GM19240 (cell line): ENCODE results near the gene PLEKHG5.

Experiments
- DNase-seq: peaks from one replicate; pipeline ENCODE4 v3.0.0; 2011; ENCODE audit warnings: low spot score; ENCODE audit not compliant: insufficient read length

Gene PLEKHG5, protein sequence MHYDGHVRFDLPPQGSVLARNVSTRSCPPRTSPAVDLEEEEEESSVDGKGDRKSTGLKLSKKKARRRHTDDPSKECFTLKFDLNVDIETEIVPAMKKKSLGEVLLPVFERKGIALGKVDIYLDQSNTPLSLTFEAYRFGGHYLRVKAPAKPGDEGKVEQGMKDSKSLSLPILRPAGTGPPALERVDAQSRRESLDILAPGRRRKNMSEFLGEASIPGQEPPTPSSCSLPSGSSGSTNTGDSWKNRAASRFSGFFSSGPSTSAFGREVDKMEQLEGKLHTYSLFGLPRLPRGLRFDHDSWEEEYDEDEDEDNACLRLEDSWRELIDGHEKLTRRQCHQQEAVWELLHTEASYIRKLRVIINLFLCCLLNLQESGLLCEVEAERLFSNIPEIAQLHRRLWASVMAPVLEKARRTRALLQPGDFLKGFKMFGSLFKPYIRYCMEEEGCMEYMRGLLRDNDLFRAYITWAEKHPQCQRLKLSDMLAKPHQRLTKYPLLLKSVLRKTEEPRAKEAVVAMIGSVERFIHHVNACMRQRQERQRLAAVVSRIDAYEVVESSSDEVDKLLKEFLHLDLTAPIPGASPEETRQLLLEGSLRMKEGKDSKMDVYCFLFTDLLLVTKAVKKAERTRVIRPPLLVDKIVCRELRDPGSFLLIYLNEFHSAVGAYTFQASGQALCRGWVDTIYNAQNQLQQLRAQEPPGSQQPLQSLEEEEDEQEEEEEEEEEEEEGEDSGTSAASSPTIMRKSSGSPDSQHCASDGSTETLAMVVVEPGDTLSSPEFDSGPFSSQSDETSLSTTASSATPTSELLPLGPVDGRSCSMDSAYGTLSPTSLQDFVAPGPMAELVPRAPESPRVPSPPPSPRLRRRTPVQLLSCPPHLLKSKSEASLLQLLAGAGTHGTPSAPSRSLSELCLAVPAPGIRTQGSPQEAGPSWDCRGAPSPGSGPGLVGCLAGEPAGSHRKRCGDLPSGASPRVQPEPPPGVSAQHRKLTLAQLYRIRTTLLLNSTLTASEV

DNA sequence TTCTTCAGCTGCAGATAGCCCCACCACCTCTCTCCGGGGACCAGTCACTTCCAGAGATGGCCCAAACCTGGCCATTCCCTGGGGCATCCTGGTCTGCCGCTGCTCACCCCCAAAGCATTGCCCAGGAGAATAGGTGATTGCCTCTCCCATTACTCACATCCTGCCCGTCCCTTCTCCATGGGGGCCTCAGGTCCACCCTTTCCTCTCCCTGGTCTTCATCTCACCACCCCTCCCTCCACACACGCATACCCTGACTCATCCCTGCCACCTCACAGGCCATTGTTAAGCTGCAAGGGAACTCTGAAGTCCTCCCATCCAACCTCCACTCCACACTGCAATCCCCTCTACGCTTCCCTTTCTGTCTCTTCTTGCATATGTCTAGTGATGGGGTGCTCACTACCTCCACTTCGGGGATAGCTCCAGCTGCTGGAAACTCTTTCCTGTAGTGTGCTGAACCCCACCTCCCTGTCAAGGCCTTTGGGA, at the start of gene PLEKHG5:
TSS of gene PLEKHG5 (minus strand) at position 188 of the 483 bp plus-strand sequence. CDS start 14,096 bp downstream, outside the sequence.
- no peak for DNase-seq

DNA sequence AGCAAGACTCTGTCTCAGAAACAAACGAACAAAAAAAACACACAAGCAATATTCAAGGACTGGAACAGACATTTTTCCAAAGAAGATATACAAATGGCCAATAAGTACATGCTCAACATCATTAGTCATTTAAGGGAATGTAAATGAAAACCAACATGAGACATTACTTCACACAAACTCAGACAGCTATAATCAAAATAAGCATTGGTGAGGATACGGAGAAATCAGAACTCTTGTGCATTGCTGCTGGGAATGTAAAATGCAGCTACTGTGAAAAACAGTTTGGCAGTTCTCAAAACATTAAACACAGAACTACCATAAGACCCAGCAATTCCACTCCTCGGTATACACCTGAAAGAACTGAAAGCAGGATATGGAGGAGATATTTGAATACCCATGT, 47.5 kb upstream of the PLEKHG5 start:
- DNase-seq = no peak

DNA sequence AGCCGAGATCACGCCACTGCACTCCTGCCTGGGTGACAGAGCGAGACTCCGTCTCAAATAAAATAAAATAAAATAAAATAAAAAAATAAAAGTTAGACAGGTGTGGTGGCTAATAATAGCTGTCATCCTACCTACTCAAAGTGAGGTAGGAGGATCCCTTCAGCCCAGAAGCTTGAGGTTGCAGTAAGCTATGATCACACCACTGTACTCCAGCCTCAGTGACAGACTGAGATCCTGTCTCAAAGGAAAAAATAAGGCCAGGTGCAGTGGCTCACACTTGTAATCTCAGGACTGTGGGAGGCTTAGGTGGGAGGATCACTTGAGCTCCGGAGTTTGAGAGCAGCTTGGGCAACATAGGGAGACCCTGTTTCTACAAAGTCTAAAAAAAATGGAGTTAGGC, 44.8 kb upstream of the PLEKHG5 start:
- no peak for DNase-seq

DNA sequence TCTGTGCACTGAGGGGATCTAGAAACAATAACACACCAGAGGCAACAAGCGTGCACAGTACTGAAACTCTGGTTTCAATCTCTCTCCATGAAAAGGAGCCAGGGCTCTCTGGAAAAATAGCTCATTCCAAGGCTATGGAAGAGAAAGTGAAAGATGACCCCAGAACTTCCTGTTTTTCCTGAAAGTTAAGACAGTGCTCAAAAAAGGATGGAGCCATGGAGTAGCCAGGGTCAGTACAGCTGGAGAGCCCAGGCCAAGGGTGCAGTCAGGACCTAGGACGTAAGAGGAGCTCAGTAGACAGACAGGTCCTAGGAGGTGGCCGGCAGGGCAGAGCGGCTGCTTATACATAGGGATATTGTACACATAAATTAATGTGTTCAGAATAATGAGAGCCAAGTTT, 43.7 kb upstream of the PLEKHG5 start:
- no peak for DNase-seq

DNA sequence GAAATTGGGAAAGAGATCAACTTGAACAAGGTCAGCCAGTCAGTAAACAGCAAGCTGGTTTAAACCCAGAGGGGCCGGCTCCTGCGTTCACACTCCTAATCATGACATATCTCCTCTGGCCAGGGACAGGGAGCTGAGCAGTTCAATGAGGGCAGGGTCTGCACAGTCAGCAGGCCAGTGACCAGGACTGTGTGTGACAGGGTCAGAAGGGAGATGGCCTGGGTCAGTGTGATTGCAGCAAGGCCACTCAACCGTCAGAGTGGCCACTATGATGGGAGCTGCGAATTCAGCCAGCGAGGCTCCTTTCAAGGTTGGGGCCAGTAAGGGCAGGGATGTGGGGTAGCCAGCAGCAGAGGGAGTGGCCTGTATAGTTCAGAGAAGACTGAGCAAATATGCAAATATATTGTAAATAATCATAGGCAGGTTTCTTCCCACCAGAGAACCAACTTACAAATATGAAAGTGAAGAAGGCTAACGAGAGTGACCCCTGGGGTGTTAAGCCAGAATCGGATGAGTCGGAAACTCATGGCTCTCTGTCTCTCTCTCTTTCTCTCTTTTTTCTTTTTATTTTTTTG, 42.9 kb upstream of the PLEKHG5 start:
- no peak for DNase-seq

DNA sequence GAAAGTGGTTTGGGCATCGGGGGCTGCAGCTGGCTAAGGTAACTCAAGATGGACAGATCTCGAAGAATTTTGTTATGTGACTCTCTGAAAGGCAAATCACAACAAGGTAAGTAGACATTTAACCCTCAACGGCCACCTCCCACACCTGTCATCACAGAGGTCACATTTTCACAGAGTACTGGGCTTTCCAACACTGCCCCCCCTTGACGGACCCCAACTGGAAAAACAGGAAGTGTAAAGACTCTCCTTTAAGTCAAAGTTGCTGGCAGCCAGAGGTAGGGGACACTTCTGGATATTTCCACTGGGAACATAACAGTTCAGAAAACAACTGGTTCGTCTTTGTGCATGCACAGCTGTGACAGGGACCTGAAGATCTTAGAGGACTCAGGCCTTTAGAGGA, 40.5 kb upstream of the PLEKHG5 start:
- no peak for DNase-seq

DNA sequence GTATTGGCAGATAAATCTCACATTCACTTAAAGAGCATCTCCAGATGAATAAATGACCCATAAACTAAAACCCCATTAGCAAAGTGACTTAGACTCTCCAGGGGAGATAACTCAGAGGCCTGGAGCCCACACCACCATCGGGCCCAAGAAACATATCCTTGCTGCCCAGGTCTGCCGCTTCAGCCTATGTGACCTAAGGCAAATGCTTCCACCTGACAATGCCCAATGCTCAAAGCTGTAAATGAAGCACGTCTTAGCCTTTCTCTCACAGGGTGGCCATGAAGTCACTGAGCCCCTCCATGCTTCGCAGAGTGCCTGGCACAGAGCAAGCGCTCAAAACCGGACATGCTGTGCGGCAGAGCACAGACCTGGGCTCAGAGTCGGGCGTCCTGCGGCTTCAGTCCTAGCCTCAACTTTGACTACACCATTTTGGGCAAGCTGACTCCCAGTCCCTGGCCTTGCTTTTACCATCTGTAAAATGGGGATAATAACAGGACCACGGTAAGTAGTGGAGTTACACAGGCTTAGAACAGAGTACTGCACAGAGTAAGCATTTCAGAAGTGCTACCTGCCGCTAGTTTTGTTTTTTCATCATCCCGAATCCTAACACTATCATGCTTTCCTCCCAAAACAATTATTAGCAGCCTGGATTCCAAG, 39.2 kb upstream of the PLEKHG5 start:
- no peak for DNase-seq

DNA sequence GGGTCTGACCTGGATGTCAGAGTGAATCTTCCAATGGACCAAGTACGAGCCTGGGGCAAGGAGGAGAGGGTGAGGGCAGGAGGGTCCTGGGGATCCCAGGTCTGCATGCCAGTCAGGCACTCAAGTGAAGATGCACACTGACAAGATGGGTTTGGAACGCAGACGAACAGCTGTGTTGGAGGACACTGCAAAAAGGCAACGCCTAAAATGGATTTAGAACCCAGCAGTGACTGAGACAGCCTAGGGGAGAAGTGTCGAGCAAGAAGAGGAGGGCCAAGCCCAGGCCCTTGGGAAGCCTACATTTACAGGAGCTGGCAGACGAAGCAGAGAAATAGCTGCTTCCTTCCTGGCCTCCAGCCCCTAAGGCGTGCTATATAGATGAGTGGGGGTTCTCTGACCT, 37.0 kb upstream of the PLEKHG5 start:
- DNase-seq = no peak

DNA sequence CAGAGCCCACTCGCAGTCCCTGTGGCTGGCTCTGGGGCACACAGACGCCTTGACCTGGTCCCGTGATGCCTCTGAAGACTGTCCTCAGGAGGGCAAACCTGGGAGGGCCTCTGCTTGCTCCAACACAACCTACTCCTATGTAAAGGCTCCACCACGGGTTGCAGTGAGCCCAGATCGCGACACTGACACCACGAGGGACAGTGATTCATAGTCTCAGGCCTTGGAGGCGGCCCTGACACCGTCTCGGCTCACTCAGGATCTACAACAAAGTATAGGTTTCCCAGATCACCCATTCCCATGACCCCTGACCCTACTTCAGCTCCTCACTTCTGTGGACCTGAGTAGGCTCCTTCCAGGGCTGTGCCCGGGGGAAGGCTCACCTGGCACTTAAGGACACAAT, 34.8 kb upstream of the PLEKHG5 start:
- DNase-seq = no peak

DNA sequence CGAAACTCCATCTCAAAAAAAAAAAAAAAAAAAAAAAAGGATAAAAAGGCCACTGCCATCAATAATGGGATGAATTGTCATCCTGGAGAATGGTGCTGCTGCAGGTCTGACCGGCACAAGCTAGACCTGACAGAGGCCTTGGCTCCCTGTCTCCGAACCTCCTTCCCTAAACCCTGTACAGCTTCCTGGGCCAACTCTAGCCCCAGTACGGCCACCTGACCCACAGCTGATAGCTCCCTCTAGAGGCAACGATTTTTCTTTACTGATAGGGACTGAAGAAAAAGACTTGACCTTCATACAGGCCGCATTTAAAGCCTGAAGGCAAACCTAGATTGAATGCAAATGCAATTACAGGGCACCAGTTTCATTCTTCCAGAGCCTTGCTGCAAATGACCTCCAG, 32.1 kb upstream of the PLEKHG5 start:
- no peak for DNase-seq

DNA sequence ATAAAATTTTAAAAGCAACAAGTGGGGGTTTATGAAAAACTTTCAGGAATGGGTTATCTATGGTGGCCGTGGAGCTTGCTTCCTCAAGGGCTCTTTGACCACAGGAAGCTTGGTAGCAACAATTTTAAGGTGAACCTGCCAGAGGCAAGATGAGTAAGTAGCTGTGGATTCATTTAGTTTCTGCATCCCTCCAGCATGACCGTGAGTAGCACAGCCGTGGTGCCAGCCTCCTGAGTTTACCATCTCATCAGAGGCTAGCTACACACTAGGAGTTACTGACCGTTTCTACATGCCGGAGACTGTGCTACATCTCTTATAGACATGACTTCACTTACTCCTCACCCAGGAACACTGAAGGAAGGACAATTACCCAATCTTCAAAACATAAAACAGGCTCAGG, 30.1 kb upstream of the PLEKHG5 start:
- no peak for DNase-seq

DNA sequence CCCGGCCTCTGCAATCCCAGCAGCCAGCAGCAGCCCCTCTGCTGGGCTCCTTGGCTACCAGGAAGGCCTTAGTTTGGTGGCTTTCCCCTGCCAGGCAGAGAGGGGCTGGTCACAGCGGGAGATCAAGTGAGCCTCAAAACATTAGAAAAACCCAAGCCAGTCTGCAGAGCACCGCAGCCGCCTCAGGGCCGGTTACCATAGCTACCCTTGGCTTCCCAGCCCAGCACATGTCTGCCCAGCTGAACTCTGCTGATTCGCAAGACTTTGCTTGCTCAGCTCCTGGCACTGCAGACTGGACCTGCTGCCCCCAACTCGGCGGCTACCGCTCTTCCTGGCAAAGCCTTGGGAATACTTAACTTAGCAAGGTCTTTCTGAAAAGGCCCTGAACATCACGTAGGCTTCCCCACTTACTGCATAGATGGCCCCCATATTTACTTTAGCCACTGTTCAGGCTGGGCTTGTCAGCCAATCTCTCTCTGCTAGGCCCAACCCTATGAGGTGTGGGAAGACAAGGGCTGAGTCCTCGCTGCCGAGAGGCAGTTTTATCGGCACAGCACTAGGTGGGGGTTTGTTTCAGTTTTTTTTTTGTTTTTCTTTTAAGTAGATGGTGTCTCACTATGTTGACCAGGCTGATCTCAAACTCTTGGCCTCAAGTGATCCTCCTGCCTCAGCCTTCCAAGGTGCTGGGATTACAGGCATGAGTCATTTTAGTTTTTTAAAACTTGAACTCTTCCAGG, 28.6 kb upstream of the PLEKHG5 start:
- DNase-seq = no peak

DNA sequence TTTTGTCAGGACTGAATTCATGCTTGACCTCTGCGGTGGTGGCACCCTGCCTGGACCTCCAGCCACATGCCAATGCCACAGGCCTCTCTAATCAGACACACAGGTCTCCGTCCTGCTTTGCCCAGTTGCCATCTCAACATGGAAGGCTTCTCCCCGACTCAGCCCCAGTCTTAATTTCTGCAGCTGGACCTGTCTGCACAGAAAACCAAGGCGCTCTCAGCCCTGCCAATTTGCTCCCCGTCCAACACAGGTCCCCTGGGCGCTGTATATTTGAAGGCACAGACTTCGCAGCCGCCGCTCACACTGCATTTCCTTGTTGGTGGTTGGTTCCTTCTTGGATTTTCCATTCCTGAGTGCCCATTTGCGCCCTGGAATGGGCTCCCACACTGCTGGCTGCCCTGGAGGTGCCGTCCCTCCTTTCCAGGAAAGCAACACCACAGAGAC, 28.0 kb upstream of the PLEKHG5 start:
- DNase-seq = no peak

DNA sequence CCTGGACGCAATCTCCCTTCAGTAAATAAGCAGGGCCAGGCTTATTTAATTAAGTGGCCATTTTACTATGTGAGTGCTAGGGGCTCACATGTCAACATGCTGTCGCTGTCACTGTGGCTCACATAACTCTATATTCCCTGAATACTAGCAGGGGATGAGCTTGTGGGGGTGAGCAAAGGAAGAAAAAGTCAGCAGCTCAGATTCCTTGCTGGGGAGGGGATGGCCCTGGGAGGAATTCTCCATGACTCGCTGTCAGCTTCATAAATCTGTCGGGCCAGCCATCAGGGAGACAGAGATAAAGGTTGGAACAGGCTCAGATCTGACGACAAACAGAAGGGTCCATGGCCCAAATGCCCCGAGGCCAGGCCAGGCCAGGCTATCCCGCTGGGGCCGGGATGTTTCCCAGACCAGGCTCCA, 26.0 kb upstream of the PLEKHG5 start:
- no peak for DNase-seq

DNA sequence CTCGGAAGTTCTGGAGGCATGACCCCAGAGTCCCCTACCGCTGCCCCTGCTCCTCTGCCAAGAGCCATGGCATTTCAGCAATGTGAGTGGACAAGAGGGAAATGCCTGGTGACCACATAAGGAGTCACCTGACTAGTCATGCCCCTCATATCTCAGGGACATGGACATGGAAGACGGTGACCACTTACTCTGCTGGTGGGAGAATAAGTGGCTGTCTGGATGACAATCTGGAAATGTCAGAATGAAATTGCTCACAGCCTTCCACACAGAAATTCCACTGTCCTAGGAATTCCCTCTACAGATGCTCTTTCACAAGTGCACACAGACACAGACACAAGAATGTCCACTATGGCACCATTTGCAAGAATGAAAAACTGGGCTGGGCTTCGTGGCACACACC, 24.3 kb upstream of the PLEKHG5 start:
- no peak for DNase-seq

DNA sequence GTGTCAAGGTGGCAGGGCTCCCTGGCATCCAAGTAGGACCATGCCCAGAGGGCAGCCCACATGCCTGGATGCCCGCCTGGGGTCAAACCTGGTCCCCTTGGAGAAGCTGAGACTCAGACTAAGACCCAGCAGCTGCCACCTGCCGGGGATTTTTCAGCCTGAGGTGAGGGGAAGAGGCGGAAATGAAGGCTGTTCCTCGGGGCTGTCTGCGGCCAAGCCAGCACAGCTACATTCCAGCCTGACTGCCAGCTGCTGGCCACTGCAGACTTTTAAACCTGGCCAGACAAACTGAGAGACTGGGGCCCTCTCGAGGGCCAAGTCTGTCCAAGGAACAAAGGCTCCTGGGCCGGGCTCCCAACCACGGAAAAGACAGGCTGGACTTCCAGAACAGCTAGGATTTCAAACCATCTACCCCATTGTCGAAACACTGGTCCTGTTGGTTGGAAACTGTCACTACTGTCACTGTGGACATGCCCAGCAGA, 21.9 kb upstream of the PLEKHG5 start:
- DNase-seq = no peak

DNA sequence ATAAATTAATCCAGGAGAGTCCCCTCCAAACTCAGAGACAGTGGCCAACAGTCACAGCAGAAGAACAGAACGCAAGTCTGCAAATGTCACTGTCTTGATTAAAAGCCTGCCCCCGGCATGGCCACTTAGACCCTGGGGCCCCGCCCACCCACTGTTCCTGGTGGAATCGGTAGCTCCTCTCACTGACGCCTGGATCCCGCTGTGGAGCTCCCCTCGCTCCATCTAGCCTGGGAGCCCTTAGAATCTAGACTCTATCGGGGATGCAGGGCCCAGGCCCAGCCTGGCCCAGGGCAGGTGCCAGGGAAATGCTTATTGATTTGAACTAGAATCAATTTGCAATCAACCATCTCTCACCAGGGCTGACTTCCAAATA, 21.4 kb upstream of the PLEKHG5 start:
- no peak for DNase-seq

DNA sequence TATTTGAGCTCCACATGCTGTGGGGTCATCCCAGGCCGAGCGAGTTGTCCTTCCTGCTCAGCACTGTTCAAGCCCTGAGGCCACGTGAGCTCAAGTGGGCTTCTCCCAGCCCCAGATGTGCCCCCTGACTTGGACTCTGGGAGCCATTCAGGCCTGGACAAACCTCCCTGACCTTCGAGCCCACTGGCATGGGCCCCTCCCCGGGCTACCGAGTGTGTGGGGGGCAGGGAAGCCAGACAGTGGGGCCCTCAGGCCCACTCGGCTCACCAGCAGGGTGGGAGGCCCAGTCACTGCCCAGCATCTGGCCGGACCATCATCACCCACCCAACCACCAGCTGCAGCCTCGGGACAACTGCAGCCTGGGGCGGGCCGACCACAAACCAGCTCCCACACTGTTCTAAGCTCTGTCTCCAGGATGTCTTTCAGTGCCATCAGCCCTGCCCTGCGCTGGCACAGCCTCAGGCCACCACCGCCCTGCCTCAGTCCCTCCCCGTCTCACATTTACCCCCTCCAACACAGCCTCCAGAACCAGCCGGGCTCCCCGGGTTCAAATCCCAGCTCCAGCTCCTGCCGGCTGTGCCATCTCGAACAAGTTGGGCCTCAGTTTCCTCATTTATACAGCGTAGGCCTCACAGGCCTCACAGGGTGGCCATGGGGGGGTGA, 20.9 kb upstream of the PLEKHG5 start:
- no peak for DNase-seq

DNA sequence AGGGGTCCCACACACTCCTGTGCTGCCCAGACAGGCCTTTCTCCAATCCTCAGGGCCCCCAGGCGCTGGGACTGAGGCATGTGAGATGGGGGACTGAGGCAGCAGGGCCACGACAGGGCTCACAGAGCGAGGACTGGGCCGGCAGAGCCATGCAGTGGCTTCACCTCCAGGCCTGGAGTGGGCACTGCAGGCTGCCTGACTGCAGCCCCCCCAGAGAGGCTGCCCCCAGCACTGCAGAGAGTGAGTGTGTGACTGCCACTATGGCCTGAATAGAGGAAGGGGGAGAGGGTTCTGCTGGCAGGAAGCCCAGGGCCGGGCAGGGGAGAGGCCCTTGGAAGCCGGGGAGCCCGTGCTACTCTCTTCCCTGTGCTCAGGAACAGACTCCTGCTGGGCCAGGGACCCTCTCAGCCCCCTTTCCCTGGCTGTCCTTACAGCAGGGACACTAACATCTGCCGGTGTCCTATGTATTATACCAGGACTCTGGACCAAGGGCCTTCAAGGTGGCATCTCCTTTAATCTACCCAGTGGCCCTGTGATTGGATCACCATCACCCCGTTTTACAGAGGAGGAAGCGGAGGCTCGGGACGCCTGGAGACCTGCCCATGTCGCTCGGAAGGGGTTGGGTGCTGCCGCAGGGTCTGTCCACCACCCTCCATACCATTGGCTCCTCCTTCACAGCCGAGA, 20.2 kb upstream of the PLEKHG5 start:
- no peak for DNase-seq
